Measurements from ENCODE around the gene ANKRD49. TPM values are rescaled to one million over a fixed set of nuclear protein-coding genes. Genes with fewer than 3 reads are reported as not detected.

Gene ANKRD49
- 10 to 100 TPM; 19.9 to 25.2 TPM for total RNA-seq

GRCh38 chr11:94493281-94494125, at the start of gene ANKRD49, which contains the start of gene MRE11:
TSS of gene ANKRD49 (plus strand) at chr11:94493984. CDS start at chr11:94496694, 2,710 bp downstream.
TSS of gene MRE11 (minus strand) at chr11:94493844. CDS start at chr11:94492801, 1,043 bp downstream.
- ATAC-seq, result peak; percentile 99
- no peaks in the 10 kb centered on the region for H3K9me3 Mint-ChIP-seq (ENCODE audit: insufficient read depth)

GRCh38 chr11:94445641-94446040, 48.1 kb upstream of the ANKRD49 start:
- peaks cover 30% of the 10 kb centered on the region for H3K36me3 Mint-ChIP-seq (ENCODE audit: low read depth)
- DNase-seq, result no peak
- no peak overlapping the region for H3K27ac Mint-ChIP-seq
- no peaks in the 10 kb centered on the region for H3K27me3 Mint-ChIP-seq (ENCODE audit: low read depth)
- ATAC-seq, result no peak
- ChIA-PET CTCF (no interaction called here), POLR2A (no interaction called here)
- peaks cover 9% of the 10 kb centered on the region for H3K4me1 Mint-ChIP-seq (ENCODE audit: low read depth)
- H3K9me3 Mint-ChIP-seq (ENCODE audit: insufficient read depth), result no peaks in the 10 kb centered on the region
- H3K4me3 Mint-ChIP-seq, result no peak overlapping the region

More at GRCh38 chr11:94493281-94494125, at the start of gene ANKRD49, which contains the start of gene MRE11:
- no peaks in the 10 kb centered on the region for H3K27me3 Mint-ChIP-seq (ENCODE audit: low read depth)
- ChIA-PET CTCF (interaction anchor here (1.1 to 1.6 kb wide), 2 partner anchors 11 to 365 kb away, joined by 3 to 5 read pairs; partner anchors contain the start of gene PANX1), POLR2A (interaction anchor here (0.6 to 1.7 kb wide), 6 partner anchors 19 to 1814 kb away, joined by 3 to 6 read pairs (median 4); partner anchors contain the start of gene PANX1)
- H3K4me1 Mint-ChIP-seq (ENCODE audit: low read depth), result peaks cover 30% of the 10 kb centered on the region
- peaks cover 35% of the 10 kb centered on the region for H3K36me3 Mint-ChIP-seq (ENCODE audit: low read depth)
- H3K27ac Mint-ChIP-seq, result peak within 1 kb of the TSS; percentile 92
- DNase-seq, result peak; percentile 97
- peak within 1 kb of the TSS; percentile 96 for H3K4me3 Mint-ChIP-seq

- CTCF ChIA-PET, result no interaction called here
- H3K4me1 Mint-ChIP-seq (ENCODE audit: low read depth), result no peaks in the 10 kb centered on the region
- H3K36me3 Mint-ChIP-seq (ENCODE audit: low read depth), result peaks cover 28% of the 10 kb centered on the region
- H3K27me3 Mint-ChIP-seq (ENCODE audit: low read depth), result no peaks in the 10 kb centered on the region
- no peak overlapping the region for H3K4me3 Mint-ChIP-seq
- no peaks in the 10 kb centered on the region for H3K9me3 Mint-ChIP-seq (ENCODE audit: insufficient read depth)
- no peak overlapping the region for H3K27ac Mint-ChIP-seq
- POLR2A ChIA-PET, result no interaction called here
- no peak for ATAC-seq
- no peak for DNase-seq
Observed at GRCh38 chr11:94447149-94447548, 46.6 kb upstream of the ANKRD49 start.

- POLR2A ChIA-PET, result no interaction called here
- DNase-seq (no peak), ATAC-seq (no peak)
- Mint-ChIP-seq H3K4me3 (no peak overlapping the region), H3K27me3 (ENCODE audit: low read depth) (no peaks in the 10 kb centered on the region), H3K9me3 (ENCODE audit: insufficient read depth) (no peaks in the 10 kb centered on the region), H3K36me3 (ENCODE audit: low read depth) (peaks cover 31% of the 10 kb centered on the region), H3K27ac (no peak overlapping the region), H3K4me1 (ENCODE audit: low read depth) (no peaks in the 10 kb centered on the region)
- CTCF ChIA-PET, result interaction anchor here (1.0 to 1.6 kb wide), 2 partner anchors 56 to 554 kb away, joined by 5 to 6 read pairs; no protein-coding TSS in a partner anchor
Observed at GRCh38 chr11:94449029-94449428, 44.8 kb upstream of the ANKRD49 start.

- peaks cover 27% of the 10 kb centered on the region for H3K36me3 Mint-ChIP-seq (ENCODE audit: low read depth)
- CTCF ChIA-PET, result interaction anchor here (1.0 to 1.6 kb wide), 2 partner anchors 56 to 554 kb away, joined by 5 to 6 read pairs; no protein-coding TSS in a partner anchor
- no peaks in the 10 kb centered on the region for H3K27me3 Mint-ChIP-seq (ENCODE audit: low read depth)
- POLR2A ChIA-PET, result no interaction called here
- H3K4me3 Mint-ChIP-seq, result no peak overlapping the region
- ATAC-seq, result no peak
- H3K9me3 Mint-ChIP-seq (ENCODE audit: insufficient read depth), result no peaks in the 10 kb centered on the region
- H3K27ac Mint-ChIP-seq, result no peak overlapping the region
- no peaks in the 10 kb centered on the region for H3K4me1 Mint-ChIP-seq (ENCODE audit: low read depth)
- DNase-seq, result no peak
Observed at GRCh38 chr11:94449437-94449836, 44.3 kb upstream of the ANKRD49 start.

- Mint-ChIP-seq H3K27me3 (ENCODE audit: low read depth) (no peaks in the 10 kb centered on the region), H3K4me1 (ENCODE audit: low read depth) (no peaks in the 10 kb centered on the region), H3K4me3 (no peak overlapping the region), H3K9me3 (ENCODE audit: insufficient read depth) (no peaks in the 10 kb centered on the region), H3K27ac (no peak overlapping the region), H3K36me3 (ENCODE audit: low read depth) (peaks cover 25% of the 10 kb centered on the region)
- ChIA-PET POLR2A (no interaction called here), CTCF (interaction anchor here (1.0 kb wide), 1 partner anchor 55 kb away, joined by 6 read pairs; no protein-coding TSS in a partner anchor)
- ATAC-seq, result no peak
- DNase-seq, result no peak
Observed at GRCh38 chr11:94450048-94450447, 43.7 kb upstream of the ANKRD49 start.

- no peaks in the 10 kb centered on the region for H3K27me3 Mint-ChIP-seq (ENCODE audit: low read depth)
- DNase-seq (no peak), ATAC-seq (no peak)
- H3K4me3 Mint-ChIP-seq, result no peak overlapping the region
- no peaks in the 10 kb centered on the region for H3K9me3 Mint-ChIP-seq (ENCODE audit: insufficient read depth)
- H3K4me1 Mint-ChIP-seq (ENCODE audit: low read depth), result no peaks in the 10 kb centered on the region
- no peak overlapping the region for H3K27ac Mint-ChIP-seq
- POLR2A ChIA-PET, result no interaction called here
- H3K36me3 Mint-ChIP-seq (ENCODE audit: low read depth), result peaks cover 27% of the 10 kb centered on the region
- CTCF ChIA-PET, result no interaction called here
Observed at GRCh38 chr11:94452988-94453387, 40.8 kb upstream of the ANKRD49 start.

- CTCF ChIA-PET, result interaction anchor here (1.0 kb wide), 1 partner anchor 270 kb away, joined by 4 read pairs; no protein-coding TSS in a partner anchor
- Mint-ChIP-seq H3K4me3 (no peak overlapping the region), H3K27me3 (ENCODE audit: low read depth) (no peaks in the 10 kb centered on the region), H3K27ac (no peak overlapping the region), H3K36me3 (ENCODE audit: low read depth) (peaks cover 25% of the 10 kb centered on the region), H3K4me1 (ENCODE audit: low read depth) (no peaks in the 10 kb centered on the region), H3K9me3 (ENCODE audit: insufficient read depth) (no peaks in the 10 kb centered on the region)
- ATAC-seq, result no peak
- POLR2A ChIA-PET, result no interaction called here
- no peak for DNase-seq
Observed at GRCh38 chr11:94454301-94454700, 39.5 kb upstream of the ANKRD49 start.

- no peaks in the 10 kb centered on the region for H3K27me3 Mint-ChIP-seq (ENCODE audit: low read depth)
- no peak overlapping the region for H3K27ac Mint-ChIP-seq
- DNase-seq, result no peak
- H3K4me3 Mint-ChIP-seq, result no peak overlapping the region
- ChIA-PET POLR2A (no interaction called here), CTCF (no interaction called here)
- no peak for ATAC-seq
- peaks cover 36% of the 10 kb centered on the region for H3K36me3 Mint-ChIP-seq (ENCODE audit: low read depth)
- H3K9me3 Mint-ChIP-seq (ENCODE audit: insufficient read depth), result no peaks in the 10 kb centered on the region
- H3K4me1 Mint-ChIP-seq (ENCODE audit: low read depth), result no peaks in the 10 kb centered on the region
Observed at GRCh38 chr11:94455861-94456260, 37.9 kb upstream of the ANKRD49 start.

- Mint-ChIP-seq H3K9me3 (ENCODE audit: insufficient read depth) (no peaks in the 10 kb centered on the region), H3K27me3 (ENCODE audit: low read depth) (no peaks in the 10 kb centered on the region), H3K4me1 (ENCODE audit: low read depth) (no peaks in the 10 kb centered on the region), H3K4me3 (no peak overlapping the region), H3K36me3 (ENCODE audit: low read depth) (peaks cover 45% of the 10 kb centered on the region), H3K27ac (no peak overlapping the region)
- ChIA-PET CTCF (no interaction called here), POLR2A (no interaction called here)
- ATAC-seq (no peak), DNase-seq (no peak)
Observed at GRCh38 chr11:94457118-94458029, 36.4 kb upstream of the ANKRD49 start.

- POLR2A ChIA-PET, result no interaction called here
- Mint-ChIP-seq H3K36me3 (ENCODE audit: low read depth) (peaks cover 55% of the 10 kb centered on the region), H3K9me3 (ENCODE audit: insufficient read depth) (no peaks in the 10 kb centered on the region)
Observed at GRCh38 chr11:94459576-94459975, 34.2 kb upstream of the ANKRD49 start.

More at GRCh38 chr11:94459576-94459975, 34.2 kb upstream of the ANKRD49 start:
- CTCF ChIA-PET, result no interaction called here
- Mint-ChIP-seq H3K4me1 (ENCODE audit: low read depth) (no peaks in the 10 kb centered on the region), H3K27me3 (ENCODE audit: low read depth) (no peaks in the 10 kb centered on the region), H3K27ac (no peak overlapping the region), H3K4me3 (no peak overlapping the region)
- DNase-seq (no peak), ATAC-seq (no peak)

Measured in activated CD8-positive, alpha-beta T cell treated with anti-CD3 and anti-CD28 coated beads, Interleukin-2, amount 10 ng/mL, durations not matched to agents 7 days and 5 days (primary cell).